Gastroesophageal sphincter (tissue), 3 donors: ENCODE measurements around the gene CCDC14.

ENCODE experiments used
- POLR2A ChIP-seq, 2 donors: fragments of 450-650 bp; IDR thresholded peaks; one replicate each; pipeline ENCODE4 v1.6.1; 2017; ENCODE audit warnings: antibody characterized with exemption in 2 of 2, mild to moderate bottlenecking in 2 of 2, moderate library complexity in 1 of 2
- POLR2AphosphoS5 ChIP-seq: sonication (generic); formaldehyde crosslinking; IDR thresholded peaks from one replicate; pipeline ENCODE4 v1.6.1; 2017; ENCODE audit warnings: antibody characterized with exemption
- TF ChIP-seq, protein P1 (sequence below), 4 experiments: fragments of 200-600 bp in 2 of 4; fragments of 450-650 bp in 2 of 4; sonication (generic) in 1 of 4; IDR thresholded peaks; one replicate each; pipeline ENCODE4 v1.5.1; 2017 to 2019; ENCODE audit warnings: antibody characterized with exemption in 4 of 4, mild to moderate bottlenecking in 2 of 4, moderate library complexity in 2 of 4

GRCh38 chr3:123993818-123994217, 32.8 kb upstream of the CCDC14 start:
- TF ChIP-seq, protein P1, sequence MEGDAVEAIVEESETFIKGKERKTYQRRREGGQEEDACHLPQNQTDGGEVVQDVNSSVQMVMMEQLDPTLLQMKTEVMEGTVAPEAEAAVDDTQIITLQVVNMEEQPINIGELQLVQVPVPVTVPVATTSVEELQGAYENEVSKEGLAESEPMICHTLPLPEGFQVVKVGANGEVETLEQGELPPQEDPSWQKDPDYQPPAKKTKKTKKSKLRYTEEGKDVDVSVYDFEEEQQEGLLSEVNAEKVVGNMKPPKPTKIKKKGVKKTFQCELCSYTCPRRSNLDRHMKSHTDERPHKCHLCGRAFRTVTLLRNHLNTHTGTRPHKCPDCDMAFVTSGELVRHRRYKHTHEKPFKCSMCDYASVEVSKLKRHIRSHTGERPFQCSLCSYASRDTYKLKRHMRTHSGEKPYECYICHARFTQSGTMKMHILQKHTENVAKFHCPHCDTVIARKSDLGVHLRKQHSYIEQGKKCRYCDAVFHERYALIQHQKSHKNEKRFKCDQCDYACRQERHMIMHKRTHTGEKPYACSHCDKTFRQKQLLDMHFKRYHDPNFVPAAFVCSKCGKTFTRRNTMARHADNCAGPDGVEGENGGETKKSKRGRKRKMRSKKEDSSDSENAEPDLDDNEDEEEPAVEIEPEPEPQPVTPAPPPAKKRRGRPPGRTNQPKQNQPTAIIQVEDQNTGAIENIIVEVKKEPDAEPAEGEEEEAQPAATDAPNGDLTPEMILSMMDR (IDR thresholded peaks at IDR 0.05) = no peak
- TF ChIP-seq POLR2AphosphoS5 (no peak), POLR2A (IDR thresholded peaks at IDR 0.05) (no peak)
